Middle frontal gyrus (tissue), 1 donor: ENCODE results near the gene ZFP37.
"Not testable (repeated sequence)": the region's sequence is repeated elsewhere in the genome, so short reads cannot be mapped to it uniquely, and the experiment has no call there.

Experiments used
- DNase-seq: peaks from one replicate; pipeline ENCODE4 v3.0.0-alpha.2; 2015; ENCODE audit warnings: low spot score; ENCODE audit errors: extremely low spot score

Gene ZFP37

GRCh38 chr9:113056191-113057106 lies at the start of gene ZFP37:
Gene ZFP37 (minus strand): TSS chr9:113056724. CDS start chr9:113056688, 36 bp downstream.
- peak; percentile 94 for DNase-seq

GRCh38 chr9:113105345-113105744 lies 48.8 kb upstream of the ZFP37 start:
- not testable (repeated sequence) for DNase-seq

GRCh38 chr9:113095561-113095960 lies 39.0 kb upstream of the ZFP37 start:
- DNase-seq: no peak

- DNase-seq: not testable (repeated sequence)
Measured at GRCh38 chr9:113089924-113090323, 33.4 kb upstream of the ZFP37 start.

GRCh38 chr9:113089143-113089505 lies 32.6 kb upstream of the ZFP37 start:
- not testable (repeated sequence) for DNase-seq

- DNase-seq: not testable (repeated sequence)
Measured at GRCh38 chr9:113088456-113089142, 32.1 kb upstream of the ZFP37 start.

- DNase-seq: not testable (repeated sequence)
Measured at GRCh38 chr9:113062932-113063310, 6.4 kb upstream of the ZFP37 start.

- not testable (repeated sequence) for DNase-seq
Measured at GRCh38 chr9:113062256-113062931, 5.9 kb upstream of the ZFP37 start.

GRCh38 chr9:113061072-113061850 lies 4.7 kb upstream of the ZFP37 start:
- DNase-seq: not testable (repeated sequence)

- not testable (repeated sequence) for DNase-seq
Measured at GRCh38 chr9:113059581-113060284, 3.2 kb upstream of the ZFP37 start.

- DNase-seq: no peak
Measured at GRCh38 chr9:113057193-113057592, 669 bp upstream of the ZFP37 start.

- DNase-seq: no peak
Measured at GRCh38 chr9:113042884-113043657, 13.5 kb downstream of the ZFP37 start.

- DNase-seq: no peak
Measured at GRCh38 chr9:113026200-113026599, 30.3 kb downstream of the ZFP37 start.

- DNase-seq: no peak
Measured at GRCh38 chr9:113018247-113018646, 38.3 kb downstream of the ZFP37 start.

- DNase-seq: no peak
Measured at GRCh38 chr9:113012492-113012891, 44.0 kb downstream of the ZFP37 start.

- DNase-seq: peak; percentile 6
Measured at GRCh38 chr9:113011911-113012381, 44.6 kb downstream of the ZFP37 start, which contains the start of gene ZNF883. Gene ZNF883 (minus strand): TSS chr9:113012192.

- DNase-seq: no peak
Measured at GRCh38 chr9:113005777-113006176, 50.7 kb downstream of the ZFP37 start.

- DNase-seq: no peak
Measured at GRCh38 chr9:112997236-112997941, 59.1 kb downstream of the ZFP37 start.
